Measurements from ENCODE around the gene COQ8B.

COQ8B gene

DNA sequence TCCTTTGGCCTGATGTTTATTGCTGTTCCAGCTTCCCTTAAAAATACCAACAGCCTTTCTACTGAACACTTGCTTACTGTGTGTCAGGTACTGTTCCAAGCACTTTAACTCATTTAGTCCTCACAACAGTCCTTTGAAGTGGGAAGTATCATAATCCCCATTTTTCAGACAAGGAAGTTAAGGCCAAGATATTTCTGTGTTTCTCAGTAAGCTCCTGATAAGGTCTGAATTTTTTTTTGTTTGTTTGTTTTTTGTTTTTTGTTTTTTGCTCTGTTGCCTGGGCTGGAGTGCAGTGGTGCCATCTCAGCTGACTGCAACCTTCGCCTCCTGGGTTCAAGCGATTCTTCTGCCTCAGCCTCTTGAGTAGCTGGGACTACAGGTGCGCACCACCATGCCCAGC lies 41.8 kb upstream of the COQ8B start:
- no peak for TF ChIP-seq CTCF (IDR thresholded peaks at IDR 0.05; ENCODE audit: low read depth, low read length, missing control alignments)
- DNase-seq: no peak
- Histone ChIP-seq H3K4me3 (ENCODE audit: low read depth, low read length) (no peak overlapping the region), H3K36me3 (replicated peaks) (peaks cover 71% of the 10 kb centered on the region), H3K27me3 (replicated peaks) (no peaks in the 10 kb centered on the region), H3K27ac (no peak overlapping the region)
- in situ Hi-C loops (cut with HindIII; ENCODE audit: low pct_ligation_motif_present, low sequenced_read_pairs): no loop called here

DNA sequence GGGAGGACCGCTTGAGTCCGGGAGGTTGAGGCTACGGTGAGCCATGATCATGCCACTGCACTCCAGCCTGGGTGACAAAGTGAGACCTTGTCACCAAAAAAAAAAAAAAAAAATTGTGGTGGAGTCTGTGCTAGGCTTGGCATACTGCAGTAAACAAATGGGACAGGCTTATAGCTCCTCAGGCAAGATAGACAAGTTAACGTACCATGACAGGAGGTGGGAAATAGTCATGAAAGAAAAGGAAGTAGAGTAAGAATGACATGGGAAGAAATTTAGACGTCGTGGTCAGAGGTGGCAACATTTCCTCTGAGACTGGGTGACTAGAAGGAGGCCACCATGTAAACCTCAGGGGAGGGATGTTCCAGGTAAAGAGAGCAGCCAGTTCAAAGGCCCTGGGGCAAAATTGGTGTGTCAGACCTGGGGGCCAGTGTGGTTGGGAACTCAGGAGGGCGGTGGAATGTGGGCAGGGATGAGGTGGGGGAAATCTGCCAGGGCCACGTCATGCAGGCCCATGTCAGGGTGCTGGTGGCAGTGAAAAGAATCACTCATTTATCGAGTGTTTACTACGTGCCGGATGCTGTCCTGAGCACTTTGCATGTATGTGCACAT lies 39.9 kb upstream of the COQ8B start:
- Histone ChIP-seq H3K36me3 (replicated peaks) (peaks cover 53% of the 10 kb centered on the region), H3K27ac (no peak overlapping the region), H3K4me3 (ENCODE audit: low read depth, low read length) (no peak overlapping the region), H3K27me3 (replicated peaks) (no peaks in the 10 kb centered on the region)
- no peak for TF ChIP-seq CTCF (IDR thresholded peaks at IDR 0.05; ENCODE audit: low read depth, low read length, missing control alignments)
- in situ Hi-C loops (cut with HindIII; ENCODE audit: low pct_ligation_motif_present, low sequenced_read_pairs): no loop called here
- DNase-seq: no peak

DNA sequence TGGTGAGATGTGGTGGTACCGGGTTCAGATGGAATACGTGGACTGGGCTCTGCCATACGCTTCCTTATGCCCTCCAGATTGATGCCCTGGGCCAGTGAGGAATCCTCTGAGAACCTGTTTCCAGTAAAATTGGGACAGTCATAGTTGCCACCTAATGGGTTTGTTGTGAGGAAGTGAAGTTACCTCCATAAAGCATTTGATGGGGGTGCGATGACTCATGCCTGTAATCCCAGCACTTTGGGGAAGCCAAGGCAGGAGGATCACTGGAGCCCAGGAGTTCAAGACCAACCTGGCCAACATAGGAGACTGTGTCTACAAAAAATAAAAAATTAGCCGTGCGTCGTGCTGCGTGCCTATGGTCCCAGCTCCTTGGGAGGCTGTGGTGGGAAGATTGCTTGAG lies 39.1 kb upstream of the COQ8B start:
- no peak overlapping the region for H3K27ac ChIP-seq
- no peak for DNase-seq
- in situ Hi-C loops (cut with HindIII; ENCODE audit: low pct_ligation_motif_present, low sequenced_read_pairs): no loop called here
- peaks cover 48% of the 10 kb centered on the region for H3K36me3 ChIP-seq (replicated peaks)
- no peak for TF ChIP-seq CTCF (IDR thresholded peaks at IDR 0.05; ENCODE audit: low read depth, low read length, missing control alignments)
- H3K4me3 ChIP-seq (ENCODE audit: low read depth, low read length): no peak overlapping the region
- H3K27me3 ChIP-seq (replicated peaks): no peaks in the 10 kb centered on the region

DNA sequence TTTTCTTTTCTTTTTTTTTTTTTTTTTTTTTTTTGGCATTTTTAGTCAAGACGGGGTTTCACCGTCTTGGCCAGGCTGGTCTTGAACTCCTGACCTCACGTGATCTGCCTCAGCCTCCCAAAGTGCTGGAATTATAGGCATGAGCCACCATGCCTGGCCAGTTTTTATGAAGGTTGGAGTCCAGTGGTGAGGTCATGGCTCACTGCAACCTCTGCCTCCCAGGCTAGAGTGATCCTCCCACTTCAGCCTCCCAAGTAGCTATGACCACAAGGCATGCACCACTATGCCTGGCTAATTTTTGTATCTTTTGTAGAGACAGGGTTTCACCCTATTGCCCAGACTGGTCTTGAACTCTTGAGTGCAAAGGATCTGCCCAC lies 38.5 kb upstream of the COQ8B start:
- in situ Hi-C loops (cut with HindIII; ENCODE audit: low pct_ligation_motif_present, low sequenced_read_pairs): no loop called here
- Histone ChIP-seq H3K27me3 (replicated peaks) (no peaks in the 10 kb centered on the region), H3K27ac (no peak overlapping the region), H3K4me3 (ENCODE audit: low read depth, low read length) (no peak overlapping the region), H3K36me3 (replicated peaks) (peaks cover 42% of the 10 kb centered on the region)
- no peak for DNase-seq
- TF ChIP-seq CTCF (IDR thresholded peaks at IDR 0.05; ENCODE audit: low read depth, low read length, missing control alignments): no peak

GRCh38 chr19:40754611-40755247 lies 38.0 kb upstream of the COQ8B start:
- Histone ChIP-seq H3K36me3 (replicated peaks) (peaks cover 37% of the 10 kb centered on the region), H3K27ac (no peak overlapping the region), H3K4me3 (ENCODE audit: low read depth, low read length) (no peak overlapping the region), H3K27me3 (replicated peaks) (no peaks in the 10 kb centered on the region)
- in situ Hi-C loops (cut with HindIII; ENCODE audit: low pct_ligation_motif_present, low sequenced_read_pairs): no loop called here
- no peak for DNase-seq
- TF ChIP-seq CTCF (IDR thresholded peaks at IDR 0.05; ENCODE audit: low read depth, low read length, missing control alignments): no peak

Measured in brain microvascular endothelial cell (primary cell).